Fibroblast of villous mesenchyme (primary cell): ENCODE measurements around the gene ACAN. TPM values are rescaled to one million over a fixed set of nuclear protein-coding genes. Genes with fewer than 3 reads are reported as not detected.

Experiments
- DNase-seq: peaks from one replicate; pipeline ENCODE4 v3.0.0-alpha.2; 2010; ENCODE audit warnings: low read depth
- H3K4me3 ChIP-seq: 2 replicates; pipeline ENCODE4 v1.5.1; 2011; ENCODE audit warnings: low read depth, mild to moderate bottlenecking, low read length
- CTCF ChIP-seq: IDR thresholded peaks from 2 replicates; pipeline ENCODE4 v1.5.1; 2012; ENCODE audit warnings: low read depth, mild to moderate bottlenecking, low read length; ENCODE audit not compliant: insufficient read depth
- total RNA-seq: library from RNA; depleted of rRNA; stranded (reverse); fragments of >200 nt; gene quantifications from 2 replicates; pipeline ENCODE4 v1.2.3, GENCODE V29; 2012

The ACAN gene
- total RNA-seq, 1 donor = not detected

- no peak for DNase-seq
- no peak for TF ChIP-seq CTCF
- no peak overlapping the region for H3K4me3 ChIP-seq
These were observed 63.2 kb downstream of the ACAN start for GRCh38 chr15:88866295-88866881.

GRCh38 chr15:88871313-88871712 lies 68.1 kb downstream of the ACAN start:
- no peak overlapping the region for H3K4me3 ChIP-seq
- no peak for TF ChIP-seq CTCF
- no peak for DNase-seq

GRCh38 chr15:88872106-88872505 lies 68.9 kb downstream of the ACAN start:
- DNase-seq = no peak
- H3K4me3 ChIP-seq = no peak overlapping the region
- no peak for TF ChIP-seq CTCF

- TF ChIP-seq CTCF = no peak
- DNase-seq = no peak
- H3K4me3 ChIP-seq = no peak overlapping the region
These were observed 69.5 kb downstream of the ACAN start for GRCh38 chr15:88872706-88873105.

- no peak overlapping the region for H3K4me3 ChIP-seq
- no peak for DNase-seq
- TF ChIP-seq CTCF = no peak
These were observed 70.5 kb downstream of the ACAN start for GRCh38 chr15:88873786-88874185.

GRCh38 chr15:88874275-88874674 lies 71.0 kb downstream of the ACAN start:
- DNase-seq = no peak
- no peak for TF ChIP-seq CTCF
- no peak overlapping the region for H3K4me3 ChIP-seq

GRCh38 chr15:88874684-88875083 lies 71.4 kb downstream of the ACAN start:
- no peak for TF ChIP-seq CTCF
- DNase-seq = no peak
- H3K4me3 ChIP-seq = no peak overlapping the region
